Neural crest cell (in vitro differentiated cells): ENCODE measurements around the gene IFT27. TPM values are rescaled to one million over a fixed set of nuclear protein-coding genes. Genes with fewer than 3 reads are reported as not detected.

Source experiments
- DNase-seq: peaks from one replicate; pipeline ENCODE4 v3.0.0; 2021; ENCODE audit warnings: low read depth, mixed read lengths, low spot score
- H3K27ac Mint-ChIP-seq: one replicate; pipeline ENCODE4 v1.8.0; 2021; ENCODE audit warnings: mild to moderate bottlenecking, mixed read lengths; ENCODE audit not compliant: unreplicated experiment
- H3K27me3 Mint-ChIP-seq: 2 replicates; pipeline ENCODE4 v1.8.0; 2021; ENCODE audit warnings: low read depth, mild to moderate bottlenecking, mixed read lengths
- H3K36me3 Mint-ChIP-seq: 2 replicates; pipeline ENCODE4 v1.8.0; 2021; ENCODE audit warnings: low read depth, mild to moderate bottlenecking, mixed read lengths
- H3K4me1 Mint-ChIP-seq: 2 replicates; pipeline ENCODE4 v1.8.0; 2021; ENCODE audit warnings: mixed read lengths
- H3K4me3 Mint-ChIP-seq: one replicate; pipeline ENCODE4 v1.8.0; 2021; ENCODE audit warnings: mild to moderate bottlenecking, mixed read lengths
- H3K9me3 Mint-ChIP-seq: 2 replicates; pipeline ENCODE4 v1.8.0; 2021; ENCODE audit warnings: mixed read lengths
- CTCF ChIP-seq: fragments of 200-600 bp; sonication (generic); conservative IDR thresholded peaks from 2 replicates; pipeline ENCODE4 v1.5.0; 2021; ENCODE audit warnings: antibody characterized with exemption, mild to moderate bottlenecking
- long read RNA-seq: library from polyadenylated mRNA; unstranded; transcript quantifications from one replicate; pipeline ENCODE4 v2.0.0, GENCODE V29; 2020
- total RNA-seq: library from RNA; stranded (reverse); gene quantifications from 2 replicates; pipeline ENCODE4 v1.2.1, GENCODE V29; 2021

The IFT27 gene
- 50.9 and 55.4 TPM in 2 replicates for total RNA-seq
- long read RNA-seq, partial matches to known transcripts, result 0 of 2 reads
- long read RNA-seq, other reads (novel, unspliced or antisense), result 1 of 2 reads

GRCh38 chr22:36775964-36776669, at the start of gene IFT27:
Gene IFT27 (minus strand): TSS chr22:36776119. CDS start chr22:36775707, 412 bp downstream.
- Mint-ChIP-seq H3K4me1 (peaks cover 29% of the 10 kb centered on the region), H3K9me3 (peaks cover 15% of the 10 kb centered on the region), H3K36me3 (peaks cover 12% of the 10 kb centered on the region), H3K27me3 (peaks cover 5% of the 10 kb centered on the region), H3K4me3 (peak within 1 kb of the TSS; percentile 96), H3K27ac (peak within 1 kb of the TSS; percentile 98)
- peak; percentile 90 for DNase-seq
- no peak for TF ChIP-seq CTCF

GRCh38 chr22:36824655-36825054, 48.7 kb upstream of the IFT27 start:
- peaks cover 18% of the 10 kb centered on the region for H3K27me3 Mint-ChIP-seq
- no peak for TF ChIP-seq CTCF
- H3K9me3 Mint-ChIP-seq, result no peaks in the 10 kb centered on the region
- no peaks in the 10 kb centered on the region for H3K36me3 Mint-ChIP-seq
- H3K4me1 Mint-ChIP-seq, result peaks cover 8% of the 10 kb centered on the region
- DNase-seq, result no peak
- H3K27ac Mint-ChIP-seq, result no peak overlapping the region
- H3K4me3 Mint-ChIP-seq, result no peak overlapping the region

- TF ChIP-seq CTCF, result no peak
- no peak overlapping the region for H3K27ac Mint-ChIP-seq
- H3K4me1 Mint-ChIP-seq, result peaks cover 8% of the 10 kb centered on the region
- H3K4me3 Mint-ChIP-seq, result no peak overlapping the region
- H3K36me3 Mint-ChIP-seq, result no peaks in the 10 kb centered on the region
- DNase-seq, result no peak
- H3K9me3 Mint-ChIP-seq, result no peaks in the 10 kb centered on the region
- H3K27me3 Mint-ChIP-seq, result peaks cover 30% of the 10 kb centered on the region
These were observed 47.4 kb upstream of the IFT27 start for GRCh38 chr22:36823186-36823839.

GRCh38 chr22:36822581-36822980, 46.7 kb upstream of the IFT27 start:
- Mint-ChIP-seq H3K4me3 (no peak overlapping the region), H3K27me3 (peaks cover 37% of the 10 kb centered on the region), H3K4me1 (peaks cover 8% of the 10 kb centered on the region), H3K27ac (no peak overlapping the region), H3K9me3 (no peaks in the 10 kb centered on the region), H3K36me3 (no peaks in the 10 kb centered on the region)
- TF ChIP-seq CTCF, result no peak
- DNase-seq, result no peak

- no peak for DNase-seq
- Mint-ChIP-seq H3K9me3 (no peaks in the 10 kb centered on the region), H3K36me3 (no peaks in the 10 kb centered on the region), H3K27me3 (peaks cover 72% of the 10 kb centered on the region), H3K27ac (no peak overlapping the region), H3K4me3 (no peak overlapping the region), H3K4me1 (peaks cover 6% of the 10 kb centered on the region)
- no peak for TF ChIP-seq CTCF
These were observed 43.2 kb upstream of the IFT27 start for GRCh38 chr22:36819112-36819511.
